Mononuclear cell (primary cell): ENCODE results near the gene EIF3L. TPM values are rescaled to one million over a fixed set of nuclear protein-coding genes. Genes with fewer than 3 reads are reported as not detected.

Experiments used
- H3K27me3 ChIP-seq: 2 replicates; pipeline ENCODE4 v1.6.0; 2011; ENCODE audit warnings: low read length, control low read depth; ENCODE audit not compliant: insufficient read depth
- H3K4me1 ChIP-seq: 2 replicates; pipeline ENCODE4 v1.5.1; 2011; ENCODE audit warnings: mild to moderate bottlenecking, low read length, control low read depth; ENCODE audit not compliant: insufficient read depth
- H3K4me3 ChIP-seq: 2 replicates; pipeline ENCODE4 v1.5.1; 2011; ENCODE audit warnings: mild to moderate bottlenecking, low read length, moderate library complexity
- H3K9me3 ChIP-seq: 2 replicates; pipeline ENCODE4 v1.5.1; 2011; ENCODE audit warnings: low read depth, mild to moderate bottlenecking, control low read depth, low read length
- total RNA-seq: library from RNA; depleted of rRNA; stranded (reverse); fragments of >200 nt; gene quantifications from one replicate; pipeline ENCODE4 v1.2.3, GENCODE V29; 2012

The EIF3L gene
- total RNA-seq, 1 donor = 516 TPM

DNA sequence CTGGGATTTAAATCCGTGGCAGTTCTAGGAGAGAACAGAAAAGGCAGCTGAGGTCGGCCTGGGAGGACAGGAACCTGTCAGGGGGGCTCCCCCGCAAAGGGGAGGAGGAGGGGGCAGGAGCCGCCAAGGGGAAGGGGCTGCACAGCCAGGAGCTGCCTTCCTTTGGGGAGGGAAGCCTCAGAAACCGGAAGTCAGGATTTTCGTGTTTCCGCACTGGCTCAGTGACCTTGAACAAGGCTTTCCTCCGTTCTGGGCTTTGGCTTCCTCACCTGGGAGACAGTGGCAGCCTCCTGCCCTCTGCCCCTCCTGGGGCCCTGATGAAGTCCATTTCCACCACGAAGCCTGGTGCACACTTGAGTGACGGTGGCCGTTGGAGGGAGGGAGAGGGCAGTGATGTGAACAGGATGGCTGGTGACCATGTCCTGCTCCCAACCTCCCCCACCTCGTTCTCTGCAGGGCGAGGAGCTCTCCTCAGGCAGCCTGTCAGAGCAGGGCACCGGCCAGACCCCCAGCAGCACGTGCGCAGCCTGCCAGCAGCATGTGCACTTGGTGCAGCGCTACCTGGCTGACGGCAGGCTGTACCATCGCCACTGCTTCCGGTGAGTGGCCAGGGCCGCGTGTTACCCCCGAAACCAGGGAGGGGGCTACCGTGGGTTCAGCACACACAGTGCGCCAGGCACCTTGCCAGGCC is 69.5 kb downstream of the EIF3L start:
- H3K9me3 ChIP-seq = no peaks in the 10 kb centered on the region
- no peak overlapping the region for H3K4me3 ChIP-seq
- H3K4me1 ChIP-seq = peaks cover 9% of the 10 kb centered on the region
- no peaks in the 10 kb centered on the region for H3K27me3 ChIP-seq

DNA sequence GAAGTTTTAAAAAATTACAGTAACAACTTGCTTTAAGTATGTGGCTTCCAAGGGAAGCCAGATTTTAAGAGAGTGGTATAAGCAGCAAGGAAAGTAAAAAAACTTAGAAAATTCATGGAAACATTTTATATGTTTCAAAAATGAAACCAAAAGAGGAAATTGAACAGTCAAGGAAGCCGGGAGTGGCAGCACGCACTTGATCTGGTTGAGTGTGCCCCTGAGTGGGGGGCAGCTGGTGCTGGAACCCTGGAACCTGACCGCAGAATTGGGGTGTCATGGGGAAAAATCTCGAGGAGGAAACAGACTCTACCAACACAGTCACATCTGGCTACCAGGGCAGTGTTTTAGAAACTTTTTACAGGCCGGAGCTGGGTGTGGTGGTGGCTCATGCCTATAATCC is 70.9 kb downstream of the EIF3L start:
- Histone ChIP-seq H3K4me3 (no peak overlapping the region), H3K4me1 (peaks cover 9% of the 10 kb centered on the region), H3K9me3 (no peaks in the 10 kb centered on the region), H3K27me3 (no peaks in the 10 kb centered on the region)

DNA sequence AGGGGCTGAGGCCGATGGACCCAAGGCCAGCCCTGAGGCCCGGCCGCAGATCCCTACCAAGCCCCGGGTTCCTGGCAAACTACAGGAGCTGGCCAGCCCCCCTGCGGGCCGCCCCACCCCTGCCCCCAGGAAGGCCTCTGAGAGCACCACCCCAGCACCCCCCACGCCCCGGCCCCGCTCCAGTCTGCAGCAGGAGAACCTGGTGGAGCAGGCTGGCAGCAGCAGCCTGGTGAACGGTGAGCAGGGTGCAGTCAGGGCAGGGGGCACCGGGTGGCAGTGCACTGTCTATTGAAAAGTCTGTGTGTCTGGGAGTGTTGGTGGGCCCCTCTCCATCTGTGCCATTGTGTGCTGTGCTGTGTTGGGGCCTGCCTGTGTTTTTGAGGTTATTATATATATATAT is 73.0 kb downstream of the EIF3L start:
- Histone ChIP-seq H3K4me3 (no peak overlapping the region), H3K4me1 (peaks cover 9% of the 10 kb centered on the region), H3K27me3 (no peaks in the 10 kb centered on the region), H3K9me3 (no peaks in the 10 kb centered on the region)

DNA sequence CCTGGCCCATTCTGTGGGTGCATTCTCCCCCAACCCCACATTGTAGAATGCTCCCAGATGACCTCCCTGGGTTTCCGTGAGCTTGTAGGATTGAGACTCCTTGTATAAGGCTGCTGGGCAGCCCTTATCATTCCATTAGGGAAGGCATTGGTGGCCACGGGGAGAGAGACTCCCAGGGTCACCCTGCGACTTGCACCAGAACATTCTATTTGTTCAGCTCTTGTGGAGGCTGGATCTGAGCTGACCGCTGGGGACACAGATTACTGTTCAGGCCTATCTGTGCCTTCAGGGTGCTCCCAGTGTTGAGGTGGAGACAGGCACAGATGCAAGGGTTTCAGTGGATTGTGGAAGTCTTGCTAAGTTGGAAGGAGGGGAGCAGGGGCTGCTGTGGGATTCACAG is 74.7 kb downstream of the EIF3L start:
- H3K4me3 ChIP-seq = no peak overlapping the region
- H3K27me3 ChIP-seq = no peaks in the 10 kb centered on the region
- no peaks in the 10 kb centered on the region for H3K9me3 ChIP-seq
- H3K4me1 ChIP-seq = peaks cover 9% of the 10 kb centered on the region

DNA sequence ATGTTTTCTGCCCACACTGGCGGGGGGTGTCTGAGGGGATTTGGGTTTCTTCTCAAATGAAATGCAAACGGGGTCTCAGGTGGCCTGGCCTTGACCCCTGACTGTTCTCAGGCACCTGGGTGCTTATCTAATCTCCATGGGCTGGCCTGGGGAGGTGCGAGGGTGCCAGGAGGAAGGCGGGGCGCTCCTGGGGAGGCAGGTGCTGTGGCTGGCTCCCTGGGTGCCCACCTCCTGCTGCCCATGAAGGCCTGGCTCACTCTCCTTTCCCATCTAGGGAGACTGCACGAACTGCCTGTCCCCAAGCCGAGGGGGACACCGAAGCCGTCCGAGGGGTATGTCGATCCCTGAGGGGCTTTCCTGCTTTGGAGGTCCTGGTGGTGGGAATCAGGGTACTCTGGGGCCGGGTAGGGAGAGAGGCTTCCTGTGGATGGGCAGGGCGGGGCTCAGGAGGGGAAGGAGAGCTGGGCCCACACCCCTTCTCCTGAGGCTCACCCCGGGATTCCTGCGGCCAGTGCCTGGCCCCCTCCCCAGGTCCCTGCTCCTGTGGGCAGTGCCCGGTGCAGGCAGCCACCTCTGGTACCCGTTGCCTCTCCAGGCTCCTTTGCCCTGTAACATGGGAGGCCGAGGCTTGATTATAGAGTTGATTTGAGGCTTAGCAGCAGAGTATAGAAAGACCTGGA is 75.3 kb downstream of the EIF3L start:
- no peaks in the 10 kb centered on the region for H3K9me3 ChIP-seq

DNA sequence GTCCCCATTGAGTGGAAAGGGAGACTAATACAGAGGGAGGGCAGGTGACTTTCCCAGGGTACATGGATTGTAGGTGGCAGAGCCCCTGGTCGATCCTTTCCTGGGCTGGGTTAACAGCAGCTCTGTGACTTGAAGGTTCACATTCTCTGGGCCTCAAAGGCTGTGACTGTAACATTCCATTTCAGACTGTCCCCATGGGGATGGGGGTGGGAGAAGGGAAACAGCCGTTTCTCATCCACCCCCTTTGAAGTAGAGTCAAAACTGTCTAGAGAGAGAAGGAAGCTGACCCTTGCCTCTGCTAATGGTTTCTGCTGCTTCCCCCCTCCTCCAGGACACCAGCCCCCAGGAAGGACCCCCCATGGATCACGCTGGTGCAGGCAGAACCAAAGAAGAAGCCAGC is 76.1 kb downstream of the EIF3L start:
- Histone ChIP-seq H3K4me1 (peaks cover under 1% of the 10 kb centered on the region), H3K4me3 (no peak overlapping the region), H3K9me3 (no peaks in the 10 kb centered on the region), H3K27me3 (no peaks in the 10 kb centered on the region)

More for the DNA sequence above, 75.3 kb downstream of the EIF3L start:
- H3K4me3 ChIP-seq = no peak overlapping the region
- H3K27me3 ChIP-seq = no peaks in the 10 kb centered on the region
- H3K4me1 ChIP-seq = peaks cover 9% of the 10 kb centered on the region

DNA sequence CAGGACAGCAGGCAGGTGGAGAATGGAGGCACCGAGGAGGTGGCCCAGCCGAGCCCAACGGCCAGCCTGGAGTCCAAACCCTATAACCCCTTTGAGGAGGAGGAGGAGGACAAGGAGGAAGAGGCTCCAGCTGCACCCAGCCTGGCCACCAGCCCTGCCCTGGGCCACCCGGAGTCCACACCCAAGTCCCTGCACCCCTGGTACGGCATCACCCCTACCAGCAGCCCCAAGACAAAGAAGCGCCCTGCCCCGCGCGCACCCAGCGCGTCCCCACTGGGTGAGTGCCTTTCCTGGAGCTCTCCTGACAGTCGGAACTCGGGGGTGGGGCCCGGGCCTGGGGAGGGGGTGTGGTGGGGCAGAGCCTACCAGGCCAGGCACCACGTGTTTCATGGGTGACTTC is 76.5 kb downstream of the EIF3L start:
- H3K9me3 ChIP-seq = no peaks in the 10 kb centered on the region
- no peaks in the 10 kb centered on the region for H3K4me1 ChIP-seq
- H3K4me3 ChIP-seq = no peak overlapping the region

DNA sequence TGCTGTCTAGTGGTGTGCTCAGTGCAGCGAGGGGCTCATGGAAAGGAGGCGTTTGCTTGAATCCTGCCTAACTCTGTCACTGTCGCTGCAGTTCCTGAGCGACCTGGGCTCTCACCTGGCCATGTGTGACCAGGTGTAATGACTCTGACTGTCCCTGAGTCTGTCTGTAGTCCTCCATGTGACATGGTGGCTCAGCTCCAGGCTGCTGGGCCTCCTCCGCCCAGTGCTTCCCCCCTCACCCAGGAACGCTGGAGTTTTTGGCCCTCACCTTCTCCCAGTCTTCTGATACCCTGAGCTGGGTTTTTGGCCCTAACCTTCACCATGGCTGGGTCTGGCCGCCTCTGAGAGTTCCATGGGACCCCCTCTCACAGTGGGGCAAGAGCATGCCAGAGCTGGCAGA is 77.1 kb downstream of the EIF3L start:
- Histone ChIP-seq H3K9me3 (no peaks in the 10 kb centered on the region), H3K4me3 (no peak overlapping the region), H3K27me3 (no peaks in the 10 kb centered on the region), H3K4me1 (no peaks in the 10 kb centered on the region)

More for the DNA sequence above, 76.5 kb downstream of the EIF3L start:
- no peaks in the 10 kb centered on the region for H3K27me3 ChIP-seq

DNA sequence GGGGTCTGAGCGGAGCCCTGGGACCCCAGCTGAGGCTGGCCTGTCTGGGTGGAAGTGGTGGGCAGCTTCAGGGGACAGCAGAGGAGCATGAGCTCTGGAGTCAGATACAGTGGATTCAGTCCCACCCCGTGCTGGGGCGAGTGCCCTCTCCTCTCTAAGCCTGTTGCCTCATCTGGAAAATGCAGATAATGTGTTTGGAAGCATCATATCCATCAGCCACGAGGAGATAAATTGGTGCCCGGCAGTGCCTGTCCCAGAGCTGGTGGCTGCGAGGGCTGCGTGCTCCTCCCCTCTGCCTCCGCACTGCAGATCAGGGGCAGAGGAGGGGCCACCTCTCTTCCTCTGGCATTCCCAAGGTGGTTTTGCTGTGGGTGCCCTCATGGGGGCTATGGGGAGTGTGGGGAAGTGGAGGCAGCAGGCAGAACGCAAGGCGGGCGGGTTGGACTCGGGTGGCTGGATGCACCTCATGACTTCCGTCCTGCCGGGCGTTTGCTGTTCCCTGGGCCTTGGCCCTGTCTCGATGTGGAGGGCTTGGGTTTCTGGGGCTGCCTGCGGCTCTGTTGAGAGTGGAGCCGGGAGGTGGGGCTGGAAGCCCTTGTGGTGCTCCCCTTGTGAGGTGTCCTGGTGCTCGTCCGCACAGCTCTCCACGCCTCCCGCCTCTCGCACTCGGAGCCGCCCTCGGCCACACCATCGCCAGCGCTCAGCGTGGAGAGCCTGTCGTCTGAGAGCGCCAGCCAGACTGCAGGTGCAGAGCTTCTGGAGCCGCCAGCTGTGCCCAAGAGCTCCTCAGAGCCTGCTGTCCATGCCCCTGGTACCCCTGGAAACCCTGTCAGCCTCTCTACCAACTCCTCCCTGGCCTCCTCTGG is 77.8 kb downstream of the EIF3L start:
- Histone ChIP-seq H3K9me3 (no peaks in the 10 kb centered on the region), H3K27me3 (no peaks in the 10 kb centered on the region)

DNA sequence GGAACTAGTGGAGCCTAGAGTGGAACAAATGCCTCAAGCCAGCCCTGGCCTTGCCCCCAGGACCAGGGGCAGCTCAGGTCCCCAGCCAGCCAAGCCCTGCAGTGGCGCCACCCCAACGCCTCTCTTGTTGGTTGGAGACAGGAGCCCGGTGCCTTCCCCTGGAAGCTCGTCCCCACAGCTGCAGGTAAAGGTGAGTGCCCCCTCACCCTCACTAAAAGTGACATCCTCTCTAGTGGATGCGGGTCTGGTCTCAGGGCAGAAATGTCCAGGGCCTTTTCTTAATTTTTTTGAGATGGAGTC is 78.4 kb downstream of the EIF3L start:
- no peaks in the 10 kb centered on the region for H3K4me1 ChIP-seq
- no peak overlapping the region for H3K4me3 ChIP-seq
- no peaks in the 10 kb centered on the region for H3K27me3 ChIP-seq
- H3K9me3 ChIP-seq = no peaks in the 10 kb centered on the region

More for the DNA sequence above, 77.8 kb downstream of the EIF3L start:
- Histone ChIP-seq H3K4me3 (no peak overlapping the region), H3K4me1 (no peaks in the 10 kb centered on the region)

DNA sequence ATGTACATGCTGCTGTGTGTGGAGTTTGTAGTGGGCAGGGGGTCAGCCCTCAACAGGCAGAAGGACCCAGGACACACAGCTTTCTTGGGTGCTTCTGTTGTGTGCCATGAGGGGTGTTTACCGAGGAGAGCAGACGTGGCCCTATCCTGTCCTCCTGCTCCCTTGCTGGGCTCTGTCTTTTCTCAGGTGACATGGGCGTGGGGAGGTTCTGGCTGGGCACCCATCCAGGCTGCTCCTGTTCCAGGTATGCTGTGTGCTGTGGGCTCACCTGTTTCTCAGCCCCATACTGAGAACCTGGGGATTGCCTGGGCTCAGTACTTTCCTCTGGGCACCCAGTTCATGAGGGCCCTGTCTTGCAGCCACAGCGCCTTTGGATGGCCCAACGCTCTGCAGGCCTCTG is 80.2 kb downstream of the EIF3L start:
- no peaks in the 10 kb centered on the region for H3K9me3 ChIP-seq
- no peaks in the 10 kb centered on the region for H3K27me3 ChIP-seq
- H3K4me1 ChIP-seq = peaks cover 9% of the 10 kb centered on the region
- no peak overlapping the region for H3K4me3 ChIP-seq

DNA sequence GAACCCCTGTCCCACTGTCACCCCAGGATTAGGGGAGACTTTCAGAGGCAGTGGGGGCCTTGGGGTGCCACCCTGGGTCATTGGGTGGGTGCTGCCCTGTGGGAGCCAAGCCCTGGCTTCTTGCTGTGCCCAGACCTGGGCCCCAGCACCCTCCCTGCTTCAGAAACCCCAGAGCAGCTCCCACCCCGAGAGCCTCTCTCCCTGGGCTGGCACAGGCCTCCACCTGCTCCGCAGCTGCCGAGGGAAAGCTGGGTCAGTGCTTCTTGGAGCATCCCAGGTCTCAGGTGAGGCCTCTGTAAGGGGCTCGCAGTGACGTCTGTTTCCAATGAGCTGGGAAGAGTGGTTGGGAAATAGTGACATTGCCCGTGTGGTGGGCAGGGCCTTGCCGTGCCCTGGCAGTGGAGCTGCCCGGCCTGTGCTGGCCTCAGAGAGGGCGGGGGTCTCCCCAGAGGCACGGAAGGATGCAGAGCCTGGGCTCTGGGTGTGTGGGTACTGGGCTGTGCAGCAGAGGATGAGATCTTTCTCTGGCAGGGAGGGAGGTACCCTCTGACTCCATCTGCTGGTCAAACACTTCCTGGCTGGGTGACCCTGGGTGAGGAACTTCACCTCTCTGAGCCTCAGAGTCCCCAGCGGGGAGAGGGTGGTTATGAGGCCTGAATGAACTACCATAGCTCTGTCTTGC is 81.2 kb downstream of the EIF3L start:
- peaks cover 9% of the 10 kb centered on the region for H3K4me1 ChIP-seq
- H3K9me3 ChIP-seq = no peaks in the 10 kb centered on the region
- H3K27me3 ChIP-seq = no peaks in the 10 kb centered on the region
- no peak overlapping the region for H3K4me3 ChIP-seq

DNA sequence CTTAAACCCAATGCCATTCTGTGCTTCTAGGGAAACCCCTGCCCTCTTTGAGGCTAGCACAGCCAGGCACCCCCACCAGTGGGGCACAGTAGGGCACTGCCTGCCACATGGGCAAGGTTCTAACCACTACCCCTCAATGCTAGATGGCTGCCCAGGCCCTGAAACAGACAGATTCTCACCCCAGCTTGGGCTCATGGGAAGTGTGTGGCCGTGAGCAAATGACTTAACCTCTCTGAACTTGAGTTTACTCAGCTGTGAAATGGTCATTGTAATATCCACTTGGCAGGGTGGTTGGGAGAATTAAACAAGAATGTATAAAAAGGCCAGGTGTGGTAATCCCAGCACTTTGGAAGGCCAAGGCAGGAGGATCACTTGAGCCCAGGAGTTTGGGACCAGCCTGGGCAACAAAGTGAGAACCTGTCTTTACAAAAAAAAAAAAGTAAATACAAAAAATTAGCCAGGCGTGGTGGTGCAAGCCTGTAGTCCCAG is 81.8 kb downstream of the EIF3L start:
- Histone ChIP-seq H3K27me3 (no peaks in the 10 kb centered on the region), H3K4me3 (no peak overlapping the region), H3K4me1 (peaks cover 9% of the 10 kb centered on the region), H3K9me3 (no peaks in the 10 kb centered on the region)

DNA sequence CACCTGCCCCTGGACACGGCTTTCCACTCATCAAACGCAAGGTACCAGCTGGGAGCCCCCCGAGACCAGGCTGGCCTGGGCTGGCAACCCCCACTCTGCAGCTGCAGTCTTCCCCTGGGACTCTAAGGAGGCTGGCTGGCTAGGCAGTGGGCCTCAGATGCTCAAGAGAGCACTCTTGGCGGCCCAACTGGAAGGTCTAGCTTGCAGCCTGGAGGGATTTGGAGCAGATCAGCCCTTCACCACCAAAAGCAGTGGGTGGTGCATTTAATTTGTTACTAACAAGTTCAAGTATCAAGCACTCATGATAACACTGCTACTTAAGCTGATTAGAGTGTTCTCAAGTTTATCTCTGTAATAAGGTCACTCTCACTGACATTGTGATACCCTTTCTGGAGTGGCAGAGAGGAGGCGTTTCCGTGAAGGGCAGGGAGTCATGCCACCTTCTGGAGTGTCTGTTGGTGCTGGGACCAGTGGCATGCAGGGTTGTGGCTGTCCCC is 82.7 kb downstream of the EIF3L start:
- H3K9me3 ChIP-seq = no peaks in the 10 kb centered on the region
- H3K4me3 ChIP-seq = no peak overlapping the region
- H3K4me1 ChIP-seq = peaks cover 9% of the 10 kb centered on the region
- no peaks in the 10 kb centered on the region for H3K27me3 ChIP-seq

DNA sequence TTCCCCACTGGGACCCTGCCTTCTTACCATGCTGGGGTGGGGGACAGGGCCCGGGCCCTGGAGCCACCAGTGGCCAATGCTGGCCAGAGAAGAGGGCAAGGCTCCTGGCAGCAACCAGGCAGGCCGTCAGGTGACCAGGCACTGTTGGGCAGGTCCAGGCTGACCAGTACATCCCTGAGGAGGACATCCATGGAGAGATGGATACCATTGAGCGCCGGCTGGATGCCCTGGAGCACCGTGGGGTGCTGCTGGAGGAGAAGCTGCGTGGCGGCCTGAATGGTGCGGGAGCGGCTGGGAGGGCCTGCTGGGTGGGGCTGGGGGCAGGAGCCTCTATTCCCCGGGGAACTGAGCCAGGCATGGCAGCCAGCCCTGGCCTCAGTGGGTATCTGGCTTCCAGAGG is 83.2 kb downstream of the EIF3L start:
- Histone ChIP-seq H3K27me3 (no peaks in the 10 kb centered on the region), H3K9me3 (no peaks in the 10 kb centered on the region), H3K4me3 (no peak overlapping the region), H3K4me1 (peaks cover 9% of the 10 kb centered on the region)
